GM23338 (cell line): ENCODE data around the gene P2RY13. TPM values are rescaled to one million over a fixed set of nuclear protein-coding genes. Genes with fewer than 3 reads are reported as not detected.

ENCODE experiments used
- ATAC-seq: fragments of 200-7000 bp; cut with Tn5 transposase; 3 replicates; pipeline ENCODE4 v1.9.1; 2020
- DNase-seq: peaks from one replicate; pipeline ENCODE4 v3.0.0-alpha.2; 2015; ENCODE audit warnings: low spot score
- H2AFZ ChIP-seq: fragments of 200-600 bp; sonication (generic); 2 replicates; pipeline ENCODE4 v1.8.0; 2016; ENCODE audit warnings: antibody characterized with exemption, mild to moderate bottlenecking, moderate library complexity
- H3F3A ChIP-seq: fragments of 200-600 bp; sonication (generic); replicated peaks from 2 replicates; pipeline ENCODE4 v1.8.0; 2017; ENCODE audit warnings: antibody characterized with exemption, mixed run types, low read depth
- H3K27ac ChIP-seq: fragments of 200-600 bp; sonication (generic); 2 replicates; pipeline ENCODE4 v1.6.1; 2016; ENCODE audit warnings: low read depth
- H3K27me3 ChIP-seq: fragments of 200-600 bp; sonication (generic); 2 replicates; pipeline ENCODE4 v1.8.0; 2016; ENCODE audit warnings: mild to moderate bottlenecking, mixed run types, moderate library complexity; ENCODE audit not compliant: insufficient read depth
- H3K36me3 ChIP-seq: fragments of 200-600 bp; sonication (generic); 2 replicates; pipeline ENCODE4 v1.8.0; 2016; ENCODE audit warnings: mild to moderate bottlenecking; ENCODE audit not compliant: insufficient read depth
- H3K4me1 ChIP-seq: fragments of 200-600 bp; sonication (generic); 2 replicates; pipeline ENCODE4 v1.8.0; 2016; ENCODE audit warnings: mild to moderate bottlenecking, moderate library complexity; ENCODE audit not compliant: insufficient read depth
- H3K4me2 ChIP-seq: fragments of 200-600 bp; sonication (generic); 2 replicates; pipeline ENCODE4 v1.7.1; 2017; ENCODE audit warnings: mixed run types
- H3K4me3 ChIP-seq: fragments of 200-600 bp; sonication (generic); 2 replicates; pipeline ENCODE4 v1.6.1; 2016; ENCODE audit warnings: mixed run types
- H3K79me2 ChIP-seq: fragments of 200-600 bp; sonication (generic); replicated peaks from 2 replicates; pipeline ENCODE4 v1.8.0; 2017; ENCODE audit warnings: mild to moderate bottlenecking; ENCODE audit not compliant: insufficient read depth
- H3K9me2 ChIP-seq: fragments of 200-600 bp; sonication (generic); 2 replicates; pipeline ENCODE4 v1.8.0; 2017; ENCODE audit not compliant: insufficient read depth
- H4K20me1 ChIP-seq: fragments of 200-600 bp; sonication (generic); replicated peaks from 2 replicates; pipeline ENCODE4 v1.8.0; 2017; ENCODE audit warnings: mild to moderate bottlenecking; ENCODE audit not compliant: insufficient read depth
- H3K27ac Mint-ChIP-seq: 2 replicates; pipeline ENCODE4 v1.8.0; 2020; ENCODE audit warnings: inconsistent platforms, mild to moderate bottlenecking, moderate library complexity, mixed read lengths
- H3K27me3 Mint-ChIP-seq: 3 replicates; pipeline ENCODE4 v1.8.0; 2022; ENCODE audit warnings: low read depth, mild to moderate bottlenecking, moderate library complexity, mixed read lengths, inconsistent platforms; ENCODE audit not compliant: insufficient read depth, poor library complexity
- H3K36me3 Mint-ChIP-seq: 3 replicates; pipeline ENCODE4 v1.8.0; 2021; ENCODE audit warnings: low read depth, mild to moderate bottlenecking, inconsistent platforms, moderate library complexity, mixed read lengths
- H3K4me1 Mint-ChIP-seq: 3 replicates; pipeline ENCODE4 v1.8.0; 2020; ENCODE audit warnings: mild to moderate bottlenecking, inconsistent platforms, mixed read lengths
- H3K4me3 Mint-ChIP-seq: 3 replicates; pipeline ENCODE4 v1.8.0; 2021; ENCODE audit warnings: moderate library complexity, mild to moderate bottlenecking, inconsistent platforms, mixed read lengths
- H3K9me3 Mint-ChIP-seq: 3 replicates; pipeline ENCODE4 v1.8.0; 2020; ENCODE audit warnings: moderate library complexity, mild to moderate bottlenecking, inconsistent platforms, mixed read lengths
- CREB1 ChIP-seq: fragments of 250-450 bp; sonication (Bioruptor Pico); IDR thresholded peaks from 2 replicates; pipeline ENCODE4 v1.5.0; 2020; ENCODE audit warnings: low read depth, mild to moderate bottlenecking, moderate library complexity
- ETS1 ChIP-seq: IDR thresholded peaks from 2 replicates; pipeline ENCODE4 v1.6.1; 2016; ENCODE audit warnings: antibody characterized with exemption
- EZH2 ChIP-seq: fragments of 200-600 bp; sonication (generic); IDR thresholded peaks from one replicate; pipeline ENCODE4 v1.8.0; 2017; ENCODE audit warnings: antibody characterized with exemption, mild to moderate bottlenecking, low read depth; ENCODE audit not compliant: unreplicated experiment
- JUNB ChIP-seq: IDR thresholded peaks from one replicate; pipeline ENCODE4 v1.6.1; 2016; ENCODE audit warnings: antibody characterized with exemption; ENCODE audit not compliant: unreplicated experiment
- NANOG ChIP-seq: IDR thresholded peaks from 2 replicates; pipeline ENCODE4 v1.6.1; 2016; ENCODE audit warnings: antibody characterized with exemption, borderline replicate concordance
- polyA plus RNA-seq: library from polyadenylated mRNA; unstranded; fragments of >200 nt; fragmentation: Nextera tagmentation; extraction: Ambion mirVana; gene quantifications from 2 replicates; pipeline ENCODE4 v1.2.1, GENCODE V29; 2016
- total RNA-seq: library from RNA; depleted of rRNA; stranded (reverse); fragments of >200 nt; shearing (Covaris generic); gene quantifications from 2 replicates; pipeline ENCODE4 v1.2.3, GENCODE V29; 2014
- TF ChIP-seq, protein P1 (sequence below): fragments of 250-450 bp; sonication (Bioruptor Pico); IDR thresholded peaks from 2 replicates; pipeline ENCODE4 v1.5.0; 2020; ENCODE audit warnings: mild to moderate bottlenecking, moderate library complexity

The P2RY13 gene
- total and polyA plus RNA-seq, 2 experiments from 2014 or later = 0.68 TPM; not detected in 1

- Histone ChIP-seq H3K4me3 (no peak overlapping the region), H3F3A (no peaks in the 10 kb centered on the region), H3K4me1 (peaks cover 38% of the 10 kb centered on the region), H3K79me2 (no peaks in the 10 kb centered on the region), H2AFZ (no peak overlapping the region), H3K27me3 (no peaks in the 10 kb centered on the region), H3K4me2 (peak overlapping the region; percentile 35; the same call in 1 of the 2 replicates), H4K20me1 (no peaks in the 10 kb centered on the region), H3K9me2 (no peaks in the 10 kb centered on the region), H3K27ac (no peak overlapping the region), H3K36me3 (no peaks in the 10 kb centered on the region)
- ATAC-seq (no peak), DNase-seq (no peak)
- peaks cover 4% of the 10 kb centered on the region for H3K27me3 Mint-ChIP-seq
- no peak overlapping the region for H3K27ac Mint-ChIP-seq
- H3K4me1 Mint-ChIP-seq = peaks cover 49% of the 10 kb centered on the region
- H3K4me3 Mint-ChIP-seq = no peak overlapping the region
- no peaks in the 10 kb centered on the region for H3K9me3 Mint-ChIP-seq
- TF ChIP-seq EZH2 = no peak
- TF ChIP-seq, protein P1, sequence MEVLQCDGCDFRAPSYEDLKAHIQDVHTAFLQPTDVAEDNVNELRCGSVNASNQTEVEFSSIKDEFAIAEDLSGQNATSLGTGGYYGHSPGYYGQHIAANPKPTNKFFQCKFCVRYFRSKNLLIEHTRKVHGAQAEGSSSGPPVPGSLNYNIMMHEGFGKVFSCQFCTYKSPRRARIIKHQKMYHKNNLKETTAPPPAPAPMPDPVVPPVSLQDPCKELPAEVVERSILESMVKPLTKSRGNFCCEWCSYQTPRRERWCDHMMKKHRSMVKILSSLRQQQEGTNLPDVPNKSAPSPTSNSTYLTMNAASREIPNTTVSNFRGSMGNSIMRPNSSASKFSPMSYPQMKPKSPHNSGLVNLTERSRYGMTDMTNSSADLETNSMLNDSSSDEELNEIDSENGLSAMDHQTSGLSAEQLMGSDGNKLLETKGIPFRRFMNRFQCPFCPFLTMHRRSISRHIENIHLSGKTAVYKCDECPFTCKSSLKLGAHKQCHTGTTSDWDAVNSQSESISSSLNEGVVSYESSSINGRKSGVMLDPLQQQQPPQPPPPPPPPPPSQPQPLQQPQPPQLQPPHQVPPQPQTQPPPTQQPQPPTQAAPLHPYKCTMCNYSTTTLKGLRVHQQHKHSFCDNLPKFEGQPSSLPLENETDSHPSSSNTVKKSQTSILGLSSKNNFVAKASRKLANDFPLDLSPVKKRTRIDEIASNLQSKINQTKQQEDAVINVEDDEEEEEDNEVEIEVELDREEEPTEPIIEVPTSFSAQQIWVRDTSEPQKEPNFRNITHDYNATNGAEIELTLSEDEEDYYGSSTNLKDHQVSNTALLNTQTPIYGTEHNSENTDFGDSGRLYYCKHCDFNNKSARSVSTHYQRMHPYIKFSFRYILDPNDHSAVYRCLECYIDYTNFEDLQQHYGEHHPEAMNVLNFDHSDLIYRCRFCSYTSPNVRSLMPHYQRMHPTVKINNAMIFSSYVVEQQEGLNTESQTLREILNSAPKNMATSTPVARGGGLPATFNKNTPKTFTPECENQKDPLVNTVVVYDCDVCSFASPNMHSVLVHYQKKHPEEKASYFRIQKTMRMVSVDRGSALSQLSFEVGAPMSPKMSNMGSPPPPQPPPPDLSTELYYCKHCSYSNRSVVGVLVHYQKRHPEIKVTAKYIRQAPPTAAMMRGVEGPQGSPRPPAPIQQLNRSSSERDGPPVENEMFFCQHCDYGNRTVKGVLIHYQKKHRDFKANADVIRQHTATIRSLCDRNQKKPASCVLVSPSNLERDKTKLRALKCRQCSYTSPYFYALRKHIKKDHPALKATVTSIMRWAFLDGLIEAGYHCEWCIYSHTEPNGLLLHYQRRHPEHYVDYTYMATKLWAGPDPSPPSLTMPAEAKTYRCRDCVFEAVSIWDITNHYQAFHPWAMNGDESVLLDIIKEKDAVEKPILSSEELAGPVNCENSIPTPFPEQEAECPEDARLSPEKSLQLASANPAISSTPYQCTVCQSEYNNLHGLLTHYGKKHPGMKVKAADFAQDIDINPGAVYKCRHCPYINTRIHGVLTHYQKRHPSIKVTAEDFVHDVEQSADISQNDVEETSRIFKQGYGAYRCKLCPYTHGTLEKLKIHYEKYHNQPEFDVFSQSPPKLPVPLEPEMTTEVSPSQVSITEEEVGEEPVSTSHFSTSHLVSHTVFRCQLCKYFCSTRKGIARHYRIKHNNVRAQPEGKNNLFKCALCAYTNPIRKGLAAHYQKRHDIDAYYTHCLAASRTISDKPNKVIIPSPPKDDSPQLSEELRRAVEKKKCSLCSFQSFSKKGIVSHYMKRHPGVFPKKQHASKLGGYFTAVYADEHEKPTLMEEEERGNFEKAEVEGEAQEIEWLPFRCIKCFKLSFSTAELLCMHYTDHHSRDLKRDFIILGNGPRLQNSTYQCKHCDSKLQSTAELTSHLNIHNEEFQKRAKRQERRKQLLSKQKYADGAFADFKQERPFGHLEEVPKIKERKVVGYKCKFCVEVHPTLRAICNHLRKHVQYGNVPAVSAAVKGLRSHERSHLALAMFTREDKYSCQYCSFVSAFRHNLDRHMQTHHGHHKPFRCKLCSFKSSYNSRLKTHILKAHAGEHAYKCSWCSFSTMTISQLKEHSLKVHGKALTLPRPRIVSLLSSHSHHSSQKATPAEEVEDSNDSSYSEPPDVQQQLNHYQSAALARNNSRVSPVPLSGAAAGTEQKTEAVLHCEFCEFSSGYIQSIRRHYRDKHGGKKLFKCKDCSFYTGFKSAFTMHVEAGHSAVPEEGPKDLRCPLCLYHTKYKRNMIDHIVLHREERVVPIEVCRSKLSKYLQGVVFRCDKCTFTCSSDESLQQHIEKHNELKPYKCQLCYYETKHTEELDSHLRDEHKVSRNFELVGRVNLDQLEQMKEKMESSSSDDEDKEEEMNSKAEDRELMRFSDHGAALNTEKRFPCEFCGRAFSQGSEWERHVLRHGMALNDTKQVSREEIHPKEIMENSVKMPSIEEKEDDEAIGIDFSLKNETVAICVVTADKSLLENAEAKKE = no peak
- TF ChIP-seq NANOG = no peak
- no peak for TF ChIP-seq CREB1 (CRISPR knock-in tag)
- no peak for TF ChIP-seq JUNB
- H3K36me3 Mint-ChIP-seq = no peaks in the 10 kb centered on the region
Measured at GRCh38 chr3:151350656-151351055, 21.3 kb upstream of the P2RY13 start.

GRCh38 chr3:151347432-151347831 is 18.1 kb upstream of the P2RY13 start:
- peaks cover 4% of the 10 kb centered on the region for H3K27me3 Mint-ChIP-seq
- H2AFZ ChIP-seq = no peak overlapping the region
- no peak for TF ChIP-seq ETS1
- H3K4me1 ChIP-seq = peaks cover 38% of the 10 kb centered on the region
- peak; percentile 40; the same call in 2 of the 3 replicates for ATAC-seq
- H3K9me2 ChIP-seq = no peaks in the 10 kb centered on the region
- H3F3A ChIP-seq = no peaks in the 10 kb centered on the region
- peak overlapping the region; percentile 38; the same call in 1 of the 2 replicates for H3K27ac Mint-ChIP-seq
- peak; percentile 13 for DNase-seq
- H4K20me1 ChIP-seq = no peaks in the 10 kb centered on the region
- H3K27me3 ChIP-seq = no peaks in the 10 kb centered on the region
- no peaks in the 10 kb centered on the region for H3K9me3 Mint-ChIP-seq
- no peaks in the 10 kb centered on the region for H3K36me3 ChIP-seq
- H3K4me3 ChIP-seq = no peak overlapping the region
- H3K27ac ChIP-seq = no peak overlapping the region
- H3K4me1 Mint-ChIP-seq = peaks cover 51% of the 10 kb centered on the region
- no peaks in the 10 kb centered on the region for H3K36me3 Mint-ChIP-seq
- no peak overlapping the region for H3K4me2 ChIP-seq
- H3K79me2 ChIP-seq = no peaks in the 10 kb centered on the region
- no peak overlapping the region for H3K4me3 Mint-ChIP-seq
